Heart left ventricle (tissue), 16 donors: ENCODE results near the gene RSAD2. TPM values are rescaled to one million over a fixed set of nuclear protein-coding genes. Genes with fewer than 3 reads are reported as not detected.

Experiments used
- ATAC-seq, 4 donors: fragments of 200-7000 bp; cut with Tn5 transposase; one replicate each; pipeline ENCODE4 v1.9.1; 2020 to 2022; ENCODE audit warnings: moderate library complexity in 4 of 4, mild to moderate bottlenecking in 3 of 4, moderate number of reproducible peaks in 1 of 4
- DNase-seq, 5 donors: peaks; one replicate each; pipeline ENCODE4 v3.0.0-alpha.2; 2020
- H3K27ac ChIP-seq, 12 donors: fragments of 200-600 bp; sonication (generic) in 4 of 12; one replicate each; pipeline versions ENCODE4 v1.5.0 to v1.8.0; 2016 to 2022; ENCODE audit warnings: mild to moderate bottlenecking in 2 of 12
- H3K27me3 ChIP-seq, 9 donors: fragments of 200-600 bp; sonication (generic) in 2 of 9; one replicate each; pipeline versions ENCODE4 v1.5.1 to v1.8.0; 2016 to 2022; ENCODE audit warnings: mild to moderate bottlenecking in 3 of 9
- H3K36me3 ChIP-seq, 9 donors: fragments of 200-600 bp; sonication (generic) in 2 of 9; one replicate each; pipeline versions ENCODE4 v1.5.0 to v1.8.0; 2018 to 2022; ENCODE audit warnings: mild to moderate bottlenecking in 2 of 9
- H3K4me1 ChIP-seq, 12 donors: fragments of 200-600 bp; sonication (generic) in 4 of 12; one replicate each; pipeline versions ENCODE4 v1.5.0 to v1.8.0; 2016 to 2022; ENCODE audit warnings: mild to moderate bottlenecking in 3 of 12
- H3K4me3 ChIP-seq, 12 donors: fragments of 200-600 bp; sonication (generic) in 4 of 12; one replicate each; pipeline versions ENCODE4 v1.5.0 to v1.8.0; 2017 to 2022; ENCODE audit warnings: mild to moderate bottlenecking in 9 of 12, moderate library complexity in 4 of 12
- H3K9me3 ChIP-seq, 12 donors: fragments of 200-600 bp; sonication (generic) in 4 of 12; one replicate each; pipeline versions ENCODE4 v1.5.0 to v1.8.0; 2016 to 2022; ENCODE audit warnings: mild to moderate bottlenecking in 1 of 12
- POLR2A ChIP-seq, 2 donors: fragments of 450-650 bp; IDR thresholded peaks; one replicate each; pipeline ENCODE4 v1.6.1; 2017; ENCODE audit warnings: antibody characterized with exemption in 2 of 2, mild to moderate bottlenecking in 2 of 2, moderate library complexity in 2 of 2
- WGBS, 4 donors: extraction: QIAGEN DNeasy Blood & Tissue Kit in 2 of 4; methylation state at CpG; one replicate each; pipeline versions ENCODE4 v1.1.5 to v1.1.7; 2013 to 2018; 5-methylcytosine and 5-hydroxymethylcytosine counted together
- intact Hi-C, 10 donors: fragments of 100-400 bp; cut with DNase I; formaldehyde crosslinking; loops; one replicate each; pipeline versions ENCODE4 v1.11.1 to v1.14.2; 2022
- polyA plus RNA-seq, 2 donors: library from polyadenylated mRNA; stranded (reverse); fragments of 200-250 nt; gene quantifications; one replicate each; pipeline ENCODE4 v1.2.3, GENCODE V29; 2013
- total RNA-seq, 9 donors: library from RNA; depleted of rRNA in 2 of 9; stranded (reverse); fragments of >200 nt in 2 of 9; fragmentation: NEBNext Ultra II Directional in 3 of 9; extraction: Animal tissue kit (Norgen Biotek cat#: 25700) in 3 of 9; gene quantifications; one replicate each; pipeline versions ENCODE4 v1.1.0 to v1.2.4, GENCODE V29; 2016 to 2023
- TF ChIP-seq, protein P1 (sequence below), 12 donors: fragments of 200-600 bp; sonication (generic) in 4 of 12; IDR thresholded peaks; one replicate each; pipeline versions ENCODE4 v1.5.0 to v1.8.0; 2018 to 2022; ENCODE audit warnings: antibody characterized with exemption in 12 of 12, mild to moderate bottlenecking in 5 of 12
- donor health status: ischemic (EF 13 %, LVEDD 7.1; RV severe dilation, severe dysfunction).
- donor health status: healthy with polysubstance abuse.
- donor health status: DM: no; HTN: yes; CAD: no.
- donor health status: DM: no; HTN: no; CAD: no.
- donor health status: ischemic (EF 25% LVEDD 6.9; RV normal size, moderate dysfunction).
- donor health status: ischemic (EF 25% LVEDD 5.7; RV mildly dilated, moderate dysfunction).
- donor health status: healthy.
- donor health status: DM: yes; HTN: yes; CAD: no.
- donor health status: ischemic (EF 35%, LVEDD 5.7; RV mildly dilated, moderate dysfunction).
- donor health status: nonischemic (EF 11% LVEDD 7.7; RV severe dilation, severe dysfunction).
- donor health status: DM: yes; HTN: yes; CAD: no.
- donor health status: PGD.
- donor health status: ischemic (EF 29% LVEDD 5.4; RV normal size, mild dysfunction).
- donor health status: nonischemic (EF 23%, LVEDD 6.1; RV moderate dilation, normal function).

The RSAD2 gene
- total and polyA plus RNA-seq, 11 donors = 1.2 to 18.0 (median 4.7) TPM

DNA sequence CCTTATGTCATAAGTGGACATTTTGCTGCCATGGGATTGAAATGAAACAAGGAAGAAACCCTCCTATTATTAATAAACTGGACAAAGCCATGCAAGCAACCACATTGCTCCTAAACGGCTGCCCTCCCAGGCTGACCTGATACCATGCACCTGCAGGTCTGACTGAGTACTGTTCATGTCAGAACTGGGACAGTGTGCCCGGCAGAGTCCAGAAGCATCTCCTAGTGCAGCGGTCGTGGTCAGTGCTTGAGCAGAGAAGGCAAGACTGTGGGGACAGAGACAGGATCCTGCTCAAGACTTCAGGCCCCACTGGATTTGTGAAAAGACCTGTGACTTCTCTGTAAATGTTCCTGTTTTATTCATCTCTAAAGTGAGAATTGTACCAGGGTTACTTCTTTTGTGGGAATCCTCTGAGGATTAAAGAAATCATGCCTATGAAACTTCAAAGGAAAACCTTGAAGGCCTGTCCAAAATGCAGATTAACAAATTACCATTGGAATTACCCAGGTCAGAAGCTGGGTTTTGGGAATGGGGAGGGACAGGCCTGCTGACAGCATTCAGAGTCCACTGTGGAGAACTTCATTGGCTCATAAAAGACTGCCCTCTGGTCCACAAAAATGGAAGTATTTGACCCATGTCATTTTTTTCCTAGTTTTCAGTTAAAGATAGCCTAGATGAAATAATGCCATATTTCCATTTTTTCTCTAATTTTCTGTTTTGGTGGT, 53.5 kb downstream of the RSAD2 start:
- DNase-seq = no peak

DNA sequence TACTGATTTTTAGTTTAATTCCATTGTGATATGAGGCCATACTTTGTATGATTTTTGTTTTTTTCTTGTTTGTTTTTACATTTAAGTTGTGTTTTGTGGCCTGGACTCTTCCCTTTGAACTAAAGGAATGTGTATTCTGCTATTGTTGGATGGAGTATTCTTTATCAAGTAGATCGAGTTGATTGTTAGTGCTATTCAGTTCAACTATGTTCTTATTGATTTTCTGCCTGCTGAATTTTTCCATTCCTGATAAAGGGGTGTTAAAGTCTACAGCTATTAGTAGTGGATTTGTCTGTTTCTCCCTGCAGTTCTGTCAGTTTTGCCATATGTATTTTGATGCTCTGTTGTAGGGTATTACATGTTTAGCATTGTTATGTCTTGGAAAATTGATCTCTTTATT, 54.2 kb downstream of the RSAD2 start:
- Histone ChIP-seq H3K4me1 (peaks cover 2 to 83% (median 22%) of the 10 kb centered on the region in 12 donors), H3K27me3 (no peaks in the 10 kb centered on the region), H3K36me3 (peaks cover 0 to 4% (median 0%) of the 10 kb centered on the region in 9 donors), H3K4me3 (no peak overlapping the region), H3K27ac (peak overlapping the region in 1 of 12 donors; percentile 6), H3K9me3 (no peaks in the 10 kb centered on the region)
- DNase-seq (no peak), ATAC-seq (no peak)
- WGBS, 4 donors = 81 to 91% (median 87%) methylated on average over 1 of the region's 1 CpG
- intact Hi-C loops = no loop called here
- no peak for TF ChIP-seq POLR2A (IDR thresholded peaks at IDR 0.05)
- TF ChIP-seq, protein P1, sequence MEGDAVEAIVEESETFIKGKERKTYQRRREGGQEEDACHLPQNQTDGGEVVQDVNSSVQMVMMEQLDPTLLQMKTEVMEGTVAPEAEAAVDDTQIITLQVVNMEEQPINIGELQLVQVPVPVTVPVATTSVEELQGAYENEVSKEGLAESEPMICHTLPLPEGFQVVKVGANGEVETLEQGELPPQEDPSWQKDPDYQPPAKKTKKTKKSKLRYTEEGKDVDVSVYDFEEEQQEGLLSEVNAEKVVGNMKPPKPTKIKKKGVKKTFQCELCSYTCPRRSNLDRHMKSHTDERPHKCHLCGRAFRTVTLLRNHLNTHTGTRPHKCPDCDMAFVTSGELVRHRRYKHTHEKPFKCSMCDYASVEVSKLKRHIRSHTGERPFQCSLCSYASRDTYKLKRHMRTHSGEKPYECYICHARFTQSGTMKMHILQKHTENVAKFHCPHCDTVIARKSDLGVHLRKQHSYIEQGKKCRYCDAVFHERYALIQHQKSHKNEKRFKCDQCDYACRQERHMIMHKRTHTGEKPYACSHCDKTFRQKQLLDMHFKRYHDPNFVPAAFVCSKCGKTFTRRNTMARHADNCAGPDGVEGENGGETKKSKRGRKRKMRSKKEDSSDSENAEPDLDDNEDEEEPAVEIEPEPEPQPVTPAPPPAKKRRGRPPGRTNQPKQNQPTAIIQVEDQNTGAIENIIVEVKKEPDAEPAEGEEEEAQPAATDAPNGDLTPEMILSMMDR (IDR thresholded peaks at IDR 0.05) = no peak

More for the DNA sequence above, 53.5 kb downstream of the RSAD2 start:
- no peaks in the 10 kb centered on the region for H3K9me3 ChIP-seq
- intact Hi-C loops = no loop called here
- H3K27me3 ChIP-seq = no peaks in the 10 kb centered on the region
- 68 to 93% (median 72%) methylated on average over 4 of the region's 4 CpGs for WGBS, 4 donors
- no peak for TF ChIP-seq POLR2A (IDR thresholded peaks at IDR 0.05)
- TF ChIP-seq, protein P1 (IDR thresholded peaks at IDR 0.05) = no peak
- peak overlapping the region in 1 of 12 donors; percentile 6 for H3K27ac ChIP-seq
- H3K4me1 ChIP-seq = peaks cover 3 to 87% (median 28%) of the 10 kb centered on the region in 12 donors
- peak in 1 of 4 donors; percentile 35 for ATAC-seq
- H3K4me3 ChIP-seq = no peak overlapping the region
- peaks cover 0 to 4% (median 0%) of the 10 kb centered on the region in 9 donors for H3K36me3 ChIP-seq

DNA sequence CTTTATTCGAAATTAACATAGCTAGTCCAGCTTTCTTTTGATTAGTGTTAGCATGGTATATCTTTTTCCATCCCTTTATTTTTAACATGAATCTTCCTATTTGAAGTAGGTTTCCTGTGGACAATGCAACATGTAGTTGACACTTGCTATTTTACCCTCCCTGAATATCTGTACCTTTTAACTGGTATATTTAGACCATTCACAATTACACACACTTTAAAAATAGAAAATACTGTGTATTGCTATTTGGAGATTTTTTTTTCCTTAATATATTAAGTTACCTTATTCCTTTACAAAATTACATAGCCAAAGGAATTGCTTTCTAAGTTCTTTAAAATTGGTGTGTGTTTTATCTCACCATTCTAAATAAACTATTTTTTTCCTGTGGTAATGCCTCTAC, 54.6 kb downstream of the RSAD2 start:
- Histone ChIP-seq H3K4me1 (peaks cover 0 to 82% (median 19%) of the 10 kb centered on the region in 12 donors), H3K4me3 (no peak overlapping the region), H3K36me3 (peaks cover 0 to 4% (median 0%) of the 10 kb centered on the region in 9 donors), H3K9me3 (no peaks in the 10 kb centered on the region), H3K27me3 (no peaks in the 10 kb centered on the region), H3K27ac (no peak overlapping the region)
- DNase-seq = no peak
- TF ChIP-seq, protein P1 (IDR thresholded peaks at IDR 0.05) = no peak
- no peak for TF ChIP-seq POLR2A (IDR thresholded peaks at IDR 0.05)
- 96 to 99% (median 97%) methylated on average over 1 of the region's 1 CpG for WGBS, 4 donors
- ATAC-seq = no peak
- intact Hi-C loops = no loop called here

DNA sequence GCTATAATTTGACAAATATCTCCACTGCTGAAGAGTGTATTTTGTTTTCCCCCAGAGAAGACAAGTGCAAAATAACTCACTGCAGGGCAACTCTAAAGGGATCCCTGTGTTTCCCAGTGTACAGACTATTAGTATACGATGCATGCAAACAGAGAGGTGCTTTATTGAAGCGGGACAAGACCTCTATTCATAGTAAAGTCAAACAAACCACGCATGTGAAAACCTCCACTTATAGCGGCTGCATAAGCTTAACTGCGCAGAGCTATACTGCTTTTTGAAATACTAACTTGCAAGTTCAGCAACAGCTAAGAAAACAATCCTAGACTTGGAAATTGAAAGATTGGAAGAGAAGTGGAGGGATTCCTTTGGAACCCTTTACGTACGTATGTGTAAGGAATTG, 55.3 kb downstream of the RSAD2 start:
- Histone ChIP-seq H3K27ac (no peak overlapping the region), H3K4me1 (peaks cover 0 to 82% (median 14%) of the 10 kb centered on the region in 12 donors), H3K36me3 (peaks cover 0 to 4% (median 0%) of the 10 kb centered on the region in 9 donors), H3K4me3 (no peak overlapping the region), H3K9me3 (no peaks in the 10 kb centered on the region), H3K27me3 (no peaks in the 10 kb centered on the region)
- intact Hi-C loops = no loop called here
- ATAC-seq (no peak), DNase-seq (no peak)
- 88 to 97% (median 95%) methylated on average over 7 of the region's 7 CpGs for WGBS, 4 donors
- no peak for TF ChIP-seq POLR2A (IDR thresholded peaks at IDR 0.05)
- TF ChIP-seq, protein P1 (IDR thresholded peaks at IDR 0.05) = no peak
